Heart left ventricle (tissue), 13 donors: Measurements from ENCODE around the gene SERPINA1.

Source experiments
- POLR2A ChIP-seq, 2 donors: fragments of 450-650 bp; IDR thresholded peaks; one replicate each; pipeline ENCODE4 v1.6.1; 2017; ENCODE audit warnings: antibody characterized with exemption in 2 of 2, mild to moderate bottlenecking in 2 of 2, moderate library complexity in 2 of 2
- TF ChIP-seq, protein P1 (sequence below), 12 donors: fragments of 200-600 bp; sonication (generic) in 4 of 12; IDR thresholded peaks; one replicate each; pipeline versions ENCODE4 v1.5.0 to v1.8.0; 2018 to 2022; ENCODE audit warnings: antibody characterized with exemption in 12 of 12, mild to moderate bottlenecking in 5 of 12
- donor health status: ischemic (EF 13 %, LVEDD 7.1; RV severe dilation, severe dysfunction).
- donor health status: DM: no; HTN: yes; CAD: no.
- donor health status: DM: no; HTN: no; CAD: no.
- donor health status: ischemic (EF 25% LVEDD 6.9; RV normal size, moderate dysfunction).
- donor health status: ischemic (EF 25% LVEDD 5.7; RV mildly dilated, moderate dysfunction).
- donor health status: ischemic (EF 35%, LVEDD 5.7; RV mildly dilated, moderate dysfunction).
- donor health status: nonischemic (EF 11% LVEDD 7.7; RV severe dilation, severe dysfunction).
- donor health status: DM: yes; HTN: yes; CAD: no.
- donor health status: PGD.
- donor health status: ischemic (EF 29% LVEDD 5.4; RV normal size, mild dysfunction).
- donor health status: nonischemic (EF 23%, LVEDD 6.1; RV moderate dilation, normal function).

DNA sequence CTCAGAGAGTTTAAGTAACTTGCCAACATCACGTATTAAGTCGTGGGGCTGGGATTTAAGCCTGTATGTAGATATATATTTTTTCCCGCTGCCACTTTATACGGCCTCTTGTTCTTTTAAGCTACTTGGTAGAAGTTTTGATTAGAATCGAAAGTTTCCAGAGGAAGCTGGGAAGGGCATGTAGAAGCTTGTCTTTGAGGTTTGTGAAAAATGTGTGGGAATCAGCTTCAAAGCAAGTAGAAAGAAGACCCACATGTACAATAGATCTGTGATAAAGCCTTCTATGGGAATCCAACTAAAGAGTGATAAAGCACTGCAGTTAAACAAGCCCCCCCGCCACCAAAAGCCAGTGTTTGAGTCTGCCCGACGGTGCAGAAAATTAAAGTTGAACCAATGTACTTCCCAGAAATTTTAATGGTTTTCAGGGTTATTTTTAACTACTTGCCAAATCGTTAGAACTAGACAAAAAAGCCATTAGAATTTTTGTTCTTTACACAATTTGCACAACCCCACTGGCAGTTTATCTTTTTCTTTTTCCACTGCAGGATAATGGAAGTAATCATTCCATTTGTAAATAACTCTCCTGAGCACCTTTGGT, 38.7 kb upstream of the SERPINA1 start:
- TF ChIP-seq, protein P1, sequence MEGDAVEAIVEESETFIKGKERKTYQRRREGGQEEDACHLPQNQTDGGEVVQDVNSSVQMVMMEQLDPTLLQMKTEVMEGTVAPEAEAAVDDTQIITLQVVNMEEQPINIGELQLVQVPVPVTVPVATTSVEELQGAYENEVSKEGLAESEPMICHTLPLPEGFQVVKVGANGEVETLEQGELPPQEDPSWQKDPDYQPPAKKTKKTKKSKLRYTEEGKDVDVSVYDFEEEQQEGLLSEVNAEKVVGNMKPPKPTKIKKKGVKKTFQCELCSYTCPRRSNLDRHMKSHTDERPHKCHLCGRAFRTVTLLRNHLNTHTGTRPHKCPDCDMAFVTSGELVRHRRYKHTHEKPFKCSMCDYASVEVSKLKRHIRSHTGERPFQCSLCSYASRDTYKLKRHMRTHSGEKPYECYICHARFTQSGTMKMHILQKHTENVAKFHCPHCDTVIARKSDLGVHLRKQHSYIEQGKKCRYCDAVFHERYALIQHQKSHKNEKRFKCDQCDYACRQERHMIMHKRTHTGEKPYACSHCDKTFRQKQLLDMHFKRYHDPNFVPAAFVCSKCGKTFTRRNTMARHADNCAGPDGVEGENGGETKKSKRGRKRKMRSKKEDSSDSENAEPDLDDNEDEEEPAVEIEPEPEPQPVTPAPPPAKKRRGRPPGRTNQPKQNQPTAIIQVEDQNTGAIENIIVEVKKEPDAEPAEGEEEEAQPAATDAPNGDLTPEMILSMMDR (IDR thresholded peaks at IDR 0.05): no peak
- no peak for TF ChIP-seq POLR2A (IDR thresholded peaks at IDR 0.05)
